IMR-90 (cell line): ENCODE results near the gene GAL3ST1. TPM values are rescaled to one million over a fixed set of nuclear protein-coding genes. Genes with fewer than 3 reads are reported as not detected.

ENCODE experiments used
- ATAC-seq: fragments of 200-7000 bp; cut with Tn5 transposase; 2 replicates; pipeline ENCODE4 v1.9.1; 2020; ENCODE audit warnings: low read depth, mild to moderate bottlenecking, moderate library complexity
- BruUV-seq: library from RNA; stranded (reverse); fragments of 400-500 nt; replicated peaks from 2 replicates; lab custom pipeline; 2021; lab: Mats Ljungman, UMichigan
- CTCF ChIA-PET: fragments of 300-600 bp; formaldehyde crosslinking; extraction: SDS; loops from one replicate; lab custom pipeline; 2021; ENCODE audit warnings: antibody characterized with exemption; lab: Yijun Ruan, JAX
- POLR2A ChIA-PET: fragments of 300-600 bp; sonication (Branson Sonifier 250); formaldehyde crosslinking; loops from one replicate; lab custom pipeline; 2022; ENCODE audit warnings: antibody characterized with exemption; ENCODE audit not compliant: unreplicated experiment; lab: Charles Lee
- DNase-seq: peaks from one replicate; pipeline ENCODE4 v3.0.0; 2013
- H2AFZ ChIP-seq: replicated peaks from 2 replicates; pipeline ENCODE3; 2013; ENCODE audit warnings: low read length, mild to moderate bottlenecking; ENCODE audit not compliant: poor library complexity
- H2AK5ac ChIP-seq: 2 replicates; pipeline ENCODE4 v1.6.1; 2013; ENCODE audit warnings: low read depth, low read length, inconsistent platforms
- H2AK9ac ChIP-seq: replicated peaks from 2 replicates; pipeline ENCODE3; 2013; ENCODE audit warnings: mild to moderate bottlenecking, low read depth, low read length, moderate library complexity; ENCODE audit not compliant: poor library complexity
- H2BK120ac ChIP-seq: 2 replicates; pipeline ENCODE4 v1.6.1; 2013; ENCODE audit warnings: low read depth, low read length, inconsistent platforms
- H2BK15ac ChIP-seq: 3 replicates; pipeline ENCODE4 v1.6.1; 2013; ENCODE audit warnings: low read depth, low read length, inconsistent platforms
- H2BK20ac ChIP-seq: 2 replicates; pipeline ENCODE4 v1.6.1; 2013; ENCODE audit warnings: low read depth, mild to moderate bottlenecking, inconsistent platforms, low read length, moderate library complexity
- H2BK5ac ChIP-seq: 2 replicates; pipeline ENCODE4 v1.6.1; 2013; ENCODE audit warnings: mild to moderate bottlenecking, low read depth, low read length, inconsistent platforms; ENCODE audit not compliant: poor library complexity, severe bottlenecking
- H3K14ac ChIP-seq: replicated peaks from 2 replicates; pipeline ENCODE4 v1.6.1; 2013; ENCODE audit warnings: low read depth, low read length, inconsistent platforms
- H3K18ac ChIP-seq: 2 replicates; pipeline ENCODE4 v1.6.1; 2013; ENCODE audit warnings: low read depth, low read length, control low read depth
- H3K23ac ChIP-seq: 2 replicates; pipeline ENCODE4 v1.6.1; 2013; ENCODE audit warnings: low read depth, low read length, inconsistent platforms
- H3K27ac ChIP-seq: 2 replicates; pipeline ENCODE4 v1.5.1; 2013; ENCODE audit warnings: mild to moderate bottlenecking, control low read depth, low read length; ENCODE audit not compliant: insufficient read depth
- H3K27me3 ChIP-seq: 2 replicates; pipeline ENCODE4 v1.6.1; 2013; ENCODE audit warnings: low read length; ENCODE audit not compliant: control insufficient read depth, insufficient read depth
- H3K36me3 ChIP-seq: 2 replicates; pipeline ENCODE4 v1.6.1; 2013; ENCODE audit warnings: low read length, mixed read lengths; ENCODE audit not compliant: control insufficient read depth, insufficient read depth
- H3K4ac ChIP-seq: 2 replicates; pipeline ENCODE4 v1.6.1; 2013; ENCODE audit warnings: low read depth, low read length, inconsistent platforms
- H3K4me1 ChIP-seq: 2 replicates; pipeline ENCODE4 v1.6.1; 2013; ENCODE audit warnings: low read length, mixed read lengths; ENCODE audit not compliant: control insufficient read depth, insufficient read depth
- H3K4me2 ChIP-seq: 2 replicates; pipeline ENCODE4 v1.6.1; 2013; ENCODE audit warnings: low read depth, mild to moderate bottlenecking, control low read depth, low read length, moderate library complexity
- H3K4me3 ChIP-seq: 2 replicates; pipeline ENCODE4 v1.5.1; 2013; ENCODE audit warnings: low read depth, mild to moderate bottlenecking, control low read depth, low read length, moderate library complexity; ENCODE audit not compliant: insufficient read depth
- H3K56ac ChIP-seq: 2 replicates; pipeline ENCODE4 v1.6.1; 2013; ENCODE audit warnings: low read length, inconsistent platforms; ENCODE audit not compliant: insufficient read depth; ENCODE audit errors: extremely low read depth
- H3K79me1 ChIP-seq, 2 experiments: 2 replicates each; pipeline ENCODE4 v1.6.1; 2013; ENCODE audit warnings: low read length in 2 of 2, inconsistent platforms in 1 of 2, low read depth in 1 of 2
- H3K9ac ChIP-seq: 2 replicates; pipeline ENCODE4 v1.6.1; 2013; ENCODE audit warnings: low read depth, low read length, control low read depth
- H3K9me1 ChIP-seq: 2 replicates; pipeline ENCODE4 v1.6.1; 2013; ENCODE audit warnings: low read length, inconsistent platforms; ENCODE audit not compliant: insufficient read depth
- H3K9me3 ChIP-seq: 2 replicates; pipeline ENCODE4 v1.6.1; 2013; ENCODE audit warnings: low read length; ENCODE audit not compliant: control insufficient read depth, insufficient read depth
- H4K20me1 ChIP-seq: 2 replicates; pipeline ENCODE4 v1.6.1; 2013; ENCODE audit warnings: low read length, inconsistent platforms; ENCODE audit not compliant: insufficient read depth
- H4K5ac ChIP-seq: 2 replicates; pipeline ENCODE4 v1.6.1; 2013; ENCODE audit warnings: mild to moderate bottlenecking, low read depth, low read length, control low read depth
- H4K8ac ChIP-seq, 2 experiments: 2 replicates each; pipeline ENCODE4 v1.6.1; 2013; ENCODE audit warnings: low read depth in 2 of 2, low read length in 2 of 2, control low read depth in 1 of 2, inconsistent platforms in 1 of 2
- H4K91ac ChIP-seq: 2 replicates; pipeline ENCODE4 v1.6.1; 2013; ENCODE audit warnings: low read depth, low read length, inconsistent platforms; ENCODE audit not compliant: insufficient read depth
- CHD1 ChIP-seq: IDR thresholded peaks from 2 replicates; pipeline ENCODE4 v1.6.1; 2012; ENCODE audit warnings: low read depth, low read length, improper control_type of control experiment
- CTCF ChIP-seq: conservative IDR thresholded peaks from 2 replicates; pipeline ENCODE4 v1.5.1; 2012; ENCODE audit warnings: mild to moderate bottlenecking, low read depth, low read length, improper control_type of control experiment
- ELK1 ChIP-seq: fragments of 150-350 bp; IDR thresholded peaks from 2 replicates; pipeline ENCODE4 v1.6.1; 2016; ENCODE audit warnings: low read depth, mild to moderate bottlenecking, low read length, moderate library complexity, borderline replicate concordance
- MAFK ChIP-seq: IDR thresholded peaks from 2 replicates; pipeline ENCODE4 v1.6.1; 2012; ENCODE audit warnings: low read depth, low read length, improper control_type of control experiment
- RAD21 ChIP-seq: IDR thresholded peaks from 2 replicates; pipeline ENCODE4 v1.6.1; 2012; ENCODE audit warnings: low read length, improper control_type of control experiment
- RFX5 ChIP-seq: IDR thresholded peaks from 2 replicates; pipeline ENCODE4 v1.8.0; 2012; ENCODE audit warnings: low read depth, mild to moderate bottlenecking, low read length, moderate library complexity
- SMC3 ChIP-seq: fragments of 150-350 bp; IDR thresholded peaks from 2 replicates; pipeline ENCODE4 v1.6.1; 2016; ENCODE audit warnings: low read depth, mild to moderate bottlenecking, antibody characterized with exemption, low read length, moderate library complexity
- WGBS, 2 experiments: methylation state at CpG; one replicate each; pipeline versions ENCODE4 v1.1.5 to v1.1.7; 2013; ENCODE audit warnings: missing lambda C conversion rate in 2 of 2; ENCODE audit not compliant: insufficient read length in 1 of 2; ENCODE audit errors: extremely low coverage in 2 of 2; 5-methylcytosine and 5-hydroxymethylcytosine counted together
- dilution Hi-C: fragments of 300-500 bp; cut with HindIII; formaldehyde crosslinking; loops from one replicate; pipeline ENCODE4 v1.14.3; 2018; ENCODE audit warnings: low sequenced_read_pairs; ENCODE audit not compliant: unreplicated experiment
- in situ Hi-C: fragments of 300-500 bp; cut with MboI; formaldehyde crosslinking; loops from 3 replicates; pipeline ENCODE4 v1.14.3; 2019; ENCODE audit warnings: low sequenced_read_pairs, inconsistent platforms, mixed read lengths
- intact Hi-C: fragments of 100-400 bp; cut with micrococcal nuclease; formaldehyde crosslinking; loops from 2 replicates; pipeline ENCODE4 v1.10.0; 2022
- polyA plus RNA-seq, 3 experiments: library from polyadenylated mRNA; depleted of rRNA; stranded (reverse); fragments of >200 nt; gene quantifications; 2 replicates each; pipeline ENCODE4 v1.2.3, GENCODE V29; 2012; ENCODE audit warnings: low replicate concordance in 1 of 3
- total RNA-seq: library from RNA; depleted of rRNA; stranded (reverse); fragments of >200 nt; gene quantifications from 2 replicates; pipeline ENCODE4 v1.2.3, GENCODE V29; 2012

Gene GAL3ST1
- total and polyA plus RNA-seq, 2 of the 4 experiments (the other 2 are of a cell fraction) = not detected

GRCh38 chr22:30602049-30602448, 27.6 kb upstream of the GAL3ST1 start:
- in situ Hi-C loops = no loop called here
- POLR2A ChIA-PET = no interaction called here

More at GRCh38 chr22:30602049-30602448, 27.6 kb upstream of the GAL3ST1 start:
- BruUV-seq = no TSS peak
- Histone ChIP-seq H3K4me3 (no peak overlapping the region), H3K27me3 (no peaks in the 10 kb centered on the region; the same call in 1 of the 2 replicates), H3K56ac (no peak overlapping the region), H4K91ac (no peak overlapping the region), H4K5ac (no peak overlapping the region), H3K4me2 (no peak overlapping the region), H2BK20ac (no peak overlapping the region), H3K14ac (no peak overlapping the region), H3K27ac (no peak overlapping the region), H2BK15ac (no peak overlapping the region), H3K9me1 (0 out of 2 replicates have a peak, but pooled peaks cover 3% of the 10 kb centered on the region), H3K23ac (no peak overlapping the region), H3K36me3 (no peaks in the 10 kb centered on the region), H2AFZ (no peak overlapping the region), H2AK9ac (no peak overlapping the region), H3K18ac (no peak overlapping the region), H3K79me1 (no peaks in the 10 kb centered on the region), H4K8ac (no peak overlapping the region), H3K9me3 (no peaks in the 10 kb centered on the region), H3K4me1 (peaks cover 5% of the 10 kb centered on the region), H4K20me1 (no peaks in the 10 kb centered on the region), H2BK120ac (no peak overlapping the region), H3K4ac (no peak overlapping the region), H3K9ac (no peak overlapping the region), H2AK5ac (no peak overlapping the region), H2BK5ac (no peak overlapping the region)
- TF ChIP-seq RAD21 = peak; percentile 31; the same call in 1 of the 2 replicates
- TF ChIP-seq CHD1 = no peak
- TF ChIP-seq SMC3 = peak; percentile 10; the same call in 1 of the 2 replicates
- no peak for TF ChIP-seq RFX5
- TF ChIP-seq CTCF = peak; percentile 27; the same call in 1 of the 2 replicates
- TF ChIP-seq MAFK = no peak
- no peak for TF ChIP-seq ELK1
- ATAC-seq (no peak), DNase-seq (peak; percentile 43)
- CTCF ChIA-PET = interaction anchor here (0.6 kb wide), 2 partner anchors 154 to 850 kb away, joined by 3 to 4 read pairs; no protein-coding TSS in a partner anchor
- WGBS, 2 experiments = no CpG with 5 or more reads among the region's 3 CpGs
- dilution Hi-C loops (no loop called here), intact Hi-C loops (no loop called here)
